Neuron (in vitro differentiated cells): ENCODE data around the gene NDUFS2.

Experiments
- H2AFZ ChIP-seq: one replicate; pipeline ENCODE4 v1.6.1; 2013; ENCODE audit warnings: low read depth, mild to moderate bottlenecking, inconsistent platforms, low read length, moderate library complexity
- H3K27me3 ChIP-seq: one replicate; pipeline ENCODE4 v1.6.1; 2013; ENCODE audit warnings: low read length; ENCODE audit not compliant: insufficient read depth
- H3K36me3 ChIP-seq: one replicate; pipeline ENCODE4 v1.6.1; 2013; ENCODE audit warnings: low read length; ENCODE audit not compliant: insufficient read depth
- H3K4me1 ChIP-seq: one replicate; pipeline ENCODE4 v1.6.1; 2013; ENCODE audit warnings: low read length; ENCODE audit not compliant: insufficient read depth
- H3K4me3 ChIP-seq: 2 replicates; pipeline ENCODE4 v1.5.1; 2013; ENCODE audit warnings: mild to moderate bottlenecking, low read length, moderate library complexity
- H3K9me3 ChIP-seq: one replicate; pipeline ENCODE4 v1.6.1; 2013; ENCODE audit warnings: low read length

Gene NDUFS2

GRCh38 chr1:161192476-161193465, 9.4 kb upstream of the NDUFS2 start:
- H3K4me3 ChIP-seq, result no peak overlapping the region
- no peak overlapping the region for H2AFZ ChIP-seq
- H3K27me3 ChIP-seq, result no peaks in the 10 kb centered on the region
- H3K36me3 ChIP-seq, result no peaks in the 10 kb centered on the region
- H3K4me1 ChIP-seq, result peaks cover 10% of the 10 kb centered on the region
- H3K9me3 ChIP-seq, result no peaks in the 10 kb centered on the region

GRCh38 chr1:161193561-161194235, 8.5 kb upstream of the NDUFS2 start:
- Histone ChIP-seq H3K36me3 (no peaks in the 10 kb centered on the region), H3K9me3 (no peaks in the 10 kb centered on the region)

GRCh38 chr1:161195171-161195570, 7.0 kb upstream of the NDUFS2 start:
- Histone ChIP-seq H3K27me3 (no peaks in the 10 kb centered on the region), H3K36me3 (no peaks in the 10 kb centered on the region), H2AFZ (no peak overlapping the region), H3K4me3 (no peak overlapping the region), H3K4me1 (peaks cover 18% of the 10 kb centered on the region), H3K9me3 (no peaks in the 10 kb centered on the region)

More at GRCh38 chr1:161193561-161194235, 8.5 kb upstream of the NDUFS2 start:
- H3K4me3 ChIP-seq, result no peak overlapping the region
- no peaks in the 10 kb centered on the region for H3K27me3 ChIP-seq
- H2AFZ ChIP-seq, result no peak overlapping the region
- peaks cover 14% of the 10 kb centered on the region for H3K4me1 ChIP-seq

- Histone ChIP-seq H3K4me3 (no peak overlapping the region), H2AFZ (no peak overlapping the region), H3K9me3 (no peaks in the 10 kb centered on the region), H3K27me3 (no peaks in the 10 kb centered on the region), H3K4me1 (peaks cover 24% of the 10 kb centered on the region), H3K36me3 (no peaks in the 10 kb centered on the region)
Measured at GRCh38 chr1:161196111-161196510, 6.1 kb upstream of the NDUFS2 start.

- Histone ChIP-seq H3K4me3 (no peak overlapping the region), H3K9me3 (no peaks in the 10 kb centered on the region), H3K36me3 (no peaks in the 10 kb centered on the region), H3K27me3 (no peaks in the 10 kb centered on the region), H3K4me1 (peaks cover 30% of the 10 kb centered on the region), H2AFZ (no peak overlapping the region)
Measured at GRCh38 chr1:161196521-161197451, 5.4 kb upstream of the NDUFS2 start.

- peaks cover 31% of the 10 kb centered on the region for H3K4me1 ChIP-seq
Measured at GRCh38 chr1:161197560-161198193, 4.5 kb upstream of the NDUFS2 start.

GRCh38 chr1:161198194-161198896, 3.8 kb upstream of the NDUFS2 start:
- no peak overlapping the region for H2AFZ ChIP-seq
- H3K36me3 ChIP-seq, result peaks cover under 1% of the 10 kb centered on the region
- H3K9me3 ChIP-seq, result no peaks in the 10 kb centered on the region
- H3K4me3 ChIP-seq, result no peak overlapping the region
- H3K27me3 ChIP-seq, result no peaks in the 10 kb centered on the region
- H3K4me1 ChIP-seq, result peaks cover 26% of the 10 kb centered on the region

More at GRCh38 chr1:161197560-161198193, 4.5 kb upstream of the NDUFS2 start:
- no peaks in the 10 kb centered on the region for H3K36me3 ChIP-seq
- H3K9me3 ChIP-seq, result no peaks in the 10 kb centered on the region
- H3K27me3 ChIP-seq, result no peaks in the 10 kb centered on the region
- H3K4me3 ChIP-seq, result no peak overlapping the region
- H2AFZ ChIP-seq, result no peak overlapping the region

GRCh38 chr1:161198897-161199431, 3.2 kb upstream of the NDUFS2 start, which contains the start of gene ADAMTS4:
ADAMTS4 (minus strand) TSS chr1:161199054; CDS start chr1:161198627, 427 bp downstream.
- peaks cover 26% of the 10 kb centered on the region for H3K4me1 ChIP-seq
- no peaks in the 10 kb centered on the region for H3K9me3 ChIP-seq
- H2AFZ ChIP-seq, result no peak within 1 kb of the TSS
- H3K4me3 ChIP-seq, result no peak within 1 kb of the TSS
- no peaks in the 10 kb centered on the region for H3K27me3 ChIP-seq
- peaks cover 6% of the 10 kb centered on the region for H3K36me3 ChIP-seq

GRCh38 chr1:161199506-161200139, 2.5 kb upstream of the NDUFS2 start:
- Histone ChIP-seq H3K27me3 (no peaks in the 10 kb centered on the region), H3K36me3 (peaks cover 13% of the 10 kb centered on the region), H3K4me1 (peaks cover 26% of the 10 kb centered on the region), H2AFZ (no peak overlapping the region), H3K4me3 (no peak overlapping the region), H3K9me3 (no peaks in the 10 kb centered on the region)

- peaks cover 26% of the 10 kb centered on the region for H3K4me1 ChIP-seq
Measured at GRCh38 chr1:161200421-161200991, 1.7 kb upstream of the NDUFS2 start.

More at GRCh38 chr1:161200421-161200991, 1.7 kb upstream of the NDUFS2 start:
- peak overlapping the region; percentile 43 for H2AFZ ChIP-seq
- peaks cover 19% of the 10 kb centered on the region for H3K36me3 ChIP-seq
- H3K4me3 ChIP-seq, result no peak overlapping the region
- H3K27me3 ChIP-seq, result no peaks in the 10 kb centered on the region
- no peaks in the 10 kb centered on the region for H3K9me3 ChIP-seq
